ENCODE results near the gene USE1. TPM values are rescaled to one million over a fixed set of nuclear protein-coding genes. Genes with fewer than 3 reads are reported as not detected.

The USE1 gene
- total and polyA plus RNA-seq, 9 of the 15 experiments (the other 6 are each of a cell fraction or from before 2014, with no cell fraction given): 17.3 to 52.4 (median 34.0) TPM

GRCh38 chr19:17226002-17226933, 11.1 kb downstream of the USE1 start, which contains the start of gene OCEL1 (continued):
- TF ChIP-seq KLF1 (tag; IDR thresholded peaks at IDR 0.05): peak; percentile 61; the same call in 1 of the 2 replicates
- TF ChIP-seq, protein P1, sequence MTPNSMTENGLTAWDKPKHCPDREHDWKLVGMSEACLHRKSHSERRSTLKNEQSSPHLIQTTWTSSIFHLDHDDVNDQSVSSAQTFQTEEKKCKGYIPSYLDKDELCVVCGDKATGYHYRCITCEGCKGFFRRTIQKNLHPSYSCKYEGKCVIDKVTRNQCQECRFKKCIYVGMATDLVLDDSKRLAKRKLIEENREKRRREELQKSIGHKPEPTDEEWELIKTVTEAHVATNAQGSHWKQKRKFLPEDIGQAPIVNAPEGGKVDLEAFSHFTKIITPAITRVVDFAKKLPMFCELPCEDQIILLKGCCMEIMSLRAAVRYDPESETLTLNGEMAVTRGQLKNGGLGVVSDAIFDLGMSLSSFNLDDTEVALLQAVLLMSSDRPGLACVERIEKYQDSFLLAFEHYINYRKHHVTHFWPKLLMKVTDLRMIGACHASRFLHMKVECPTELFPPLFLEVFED (CRISPR knock-in tag; conservative IDR thresholded peaks at IDR 0.05): peak; percentile 62; the same call in 1 of the 2 replicates
- peak; percentile 79 for TF ChIP-seq ZFX (CRISPR knock-in tag; IDR thresholded peaks at IDR 0.05)
- TF ChIP-seq RCOR1 (IDR thresholded peaks at IDR 0.05; ENCODE audit: borderline replicate concordance in 1 of 2, low read depth in 2 of 2, low read length in 2 of 2): 0 out of 4 replicates have a peak, but pooled peaks have one; percentile 6 to 32
- no peak for TF ChIP-seq KAT8 (IDR thresholded peaks at IDR 0.05; ENCODE audit: low read depth)
- peak; percentile 61 for TF ChIP-seq FIP1L1 (IDR thresholded peaks at IDR 0.05; ENCODE audit: low read depth, low read length, poor library complexity, severe bottlenecking)
- peak; percentile 48; the same call in 1 of the 2 replicates for TF ChIP-seq NCOR1 (IDR thresholded peaks at IDR 0.05)
- TF ChIP-seq ESRRA (IDR thresholded peaks at IDR 0.05; ENCODE audit: borderline replicate concordance, low read depth): 0 out of 2 replicates have a peak, but pooled peaks have one; percentile 16
- TF ChIP-seq ZBTB2 (IDR thresholded peaks at IDR 0.05): peak; percentile 90
- TF ChIP-seq ZNF507 (tag; conservative IDR thresholded peaks at IDR 0.05): no peak
- TF ChIP-seq, protein P2, sequence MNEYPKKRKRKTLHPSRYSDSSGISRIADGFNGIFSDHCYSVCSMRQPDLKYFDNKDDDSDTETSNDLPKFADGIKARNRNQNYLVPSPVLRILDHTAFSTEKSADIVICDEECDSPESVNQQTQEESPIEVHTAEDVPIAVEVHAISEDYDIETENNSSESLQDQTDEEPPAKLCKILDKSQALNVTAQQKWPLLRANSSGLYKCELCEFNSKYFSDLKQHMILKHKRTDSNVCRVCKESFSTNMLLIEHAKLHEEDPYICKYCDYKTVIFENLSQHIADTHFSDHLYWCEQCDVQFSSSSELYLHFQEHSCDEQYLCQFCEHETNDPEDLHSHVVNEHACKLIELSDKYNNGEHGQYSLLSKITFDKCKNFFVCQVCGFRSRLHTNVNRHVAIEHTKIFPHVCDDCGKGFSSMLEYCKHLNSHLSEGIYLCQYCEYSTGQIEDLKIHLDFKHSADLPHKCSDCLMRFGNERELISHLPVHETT (CRISPR knock-in tag; conservative IDR thresholded peaks at IDR 0.05 in 1 of 2, IDR thresholded peaks at IDR 0.05 in 1 of 2): peak in 1 of 2 experiments; percentile 31; a peak in 2 of 4 replicates
- TF ChIP-seq NFXL1 (CRISPR knock-in tag; IDR thresholded peaks at IDR 0.05): no peak
- TF ChIP-seq HLTF (IDR thresholded peaks at IDR 0.05): no peak
- TF ChIP-seq ATF3 (IDR thresholded peaks at IDR 0.05): no peak
- TF ChIP-seq ATF3 (CRISPR knock-in tag; conservative IDR thresholded peaks at IDR 0.05): 0 out of 2 replicates have a peak, but pooled peaks have one; percentile 33
- peak; percentile 53; the same call in 1 of the 2 replicates for TF ChIP-seq FOXP1 (CRISPR knock-in tag; IDR thresholded peaks at IDR 0.05)
- TF ChIP-seq NFIC (IDR thresholded peaks at IDR 0.05): 0 out of 2 replicates have a peak, but pooled peaks have one; percentile 42
- no peak for TF ChIP-seq ATF1 (CRISPR knock-in tag; IDR thresholded peaks at IDR 0.05)
- TF ChIP-seq ATF1 (tag; IDR thresholded peaks at IDR 0.05): peak; percentile 94
- TF ChIP-seq PHF8 (IDR thresholded peaks at IDR 0.05; ENCODE audit: borderline replicate concordance, low read length): peak; percentile 66; the same call in 1 of the 2 replicates
- TF ChIP-seq POLR3G (IDR thresholded peaks at IDR 0.05; ENCODE audit: extremely low read depth, insufficient read length, insufficient replicate concordance): no peak
- TF ChIP-seq MBD2 (IDR thresholded peaks at IDR 0.05; ENCODE audit: borderline replicate concordance, low read depth): peak; percentile 66; the same call in 1 of the 2 replicates

All from K562 (cell line).